GM19240 (cell line): ENCODE measurements around the gene ZNF268.
"Not testable (repeated sequence)": the region's sequence is repeated elsewhere in the genome, so short reads cannot be mapped to it uniquely, and the experiment has no call there.

ENCODE experiments used
- DNase-seq: peaks from one replicate; pipeline ENCODE4 v3.0.0; 2011; ENCODE audit warnings: low spot score; ENCODE audit not compliant: insufficient read length

The ZNF268 gene

GRCh38 chr12:133227281-133227852 is 46.1 kb downstream of the ZNF268 start:
- no peak for DNase-seq

- no peak for DNase-seq
These were observed 49.7 kb downstream of the ZNF268 start for GRCh38 chr12:133231001-133231400.

GRCh38 chr12:133233006-133233405 is 51.7 kb downstream of the ZNF268 start:
- no peak for DNase-seq

GRCh38 chr12:133233993-133234564 is 52.8 kb downstream of the ZNF268 start:
- no peak for DNase-seq

- no peak for DNase-seq
These were observed 53.7 kb downstream of the ZNF268 start for GRCh38 chr12:133234971-133235370.

GRCh38 chr12:133235401-133236112 is 54.3 kb downstream of the ZNF268 start, which contains the start of gene ANHX:
Gene ANHX (minus strand): TSS chr12:133235877. CDS start chr12:133234356, 1,521 bp downstream.
- DNase-seq = no peak

- DNase-seq = no peak
These were observed 54.8 kb downstream of the ZNF268 start for GRCh38 chr12:133236144-133236543.

- DNase-seq = no peak
These were observed 55.3 kb downstream of the ZNF268 start for GRCh38 chr12:133236556-133236955.

- no peak for DNase-seq
These were observed 70.4 kb downstream of the ZNF268 start for GRCh38 chr12:133251732-133252131.

GRCh38 chr12:133255833-133256232 is 74.5 kb downstream of the ZNF268 start:
- not testable (repeated sequence) for DNase-seq

GRCh38 chr12:133256321-133256720 is 75.0 kb downstream of the ZNF268 start:
- no peak for DNase-seq

GRCh38 chr12:133264173-133264572 is 82.9 kb downstream of the ZNF268 start:
- DNase-seq = no peak
